IPS-NIHi7 (cell line): Measurements from ENCODE around the gene SLC6A16.
"Not testable (repeated sequence)": the region's sequence is repeated elsewhere in the genome, so short reads cannot be mapped to it uniquely, and the experiment has no call there.

Experiments
- DNase-seq: peaks from one replicate; pipeline ENCODE4 v3.0.0; 2012; ENCODE audit warnings: mixed read lengths; ENCODE audit errors: extremely low spot score

SLC6A16 gene

DNA sequence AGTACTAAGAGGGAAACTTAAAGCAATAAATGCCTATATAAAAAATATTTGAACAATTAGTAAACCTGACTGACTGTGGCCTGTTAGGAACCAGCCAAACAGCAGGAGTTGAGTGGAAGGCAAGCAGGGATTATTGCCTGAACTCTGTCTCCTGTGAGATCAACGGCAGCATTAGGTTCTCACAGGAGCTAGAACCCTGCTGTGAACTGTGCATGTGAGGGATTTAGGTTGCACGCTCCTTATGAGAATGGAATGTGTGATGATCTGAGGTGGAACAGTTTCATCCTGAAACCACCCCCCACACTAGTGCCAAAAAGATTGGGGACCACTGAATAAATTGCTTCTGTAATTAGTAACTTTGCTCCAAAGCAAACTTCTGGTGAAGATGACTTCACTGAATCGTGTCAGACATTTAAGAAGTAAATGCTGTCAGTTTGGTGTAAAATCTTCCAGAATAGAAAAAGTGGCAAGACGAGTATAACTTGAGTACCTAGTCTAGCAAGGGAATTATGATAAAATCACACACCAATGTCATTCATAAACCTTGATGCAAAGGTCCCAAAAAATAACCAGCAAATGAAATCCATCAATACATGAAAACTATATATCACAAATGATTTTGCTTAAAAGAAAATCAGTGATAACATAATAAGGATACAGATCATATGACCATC, 53.8 kb downstream of the SLC6A16 start:
- no peak for DNase-seq

DNA sequence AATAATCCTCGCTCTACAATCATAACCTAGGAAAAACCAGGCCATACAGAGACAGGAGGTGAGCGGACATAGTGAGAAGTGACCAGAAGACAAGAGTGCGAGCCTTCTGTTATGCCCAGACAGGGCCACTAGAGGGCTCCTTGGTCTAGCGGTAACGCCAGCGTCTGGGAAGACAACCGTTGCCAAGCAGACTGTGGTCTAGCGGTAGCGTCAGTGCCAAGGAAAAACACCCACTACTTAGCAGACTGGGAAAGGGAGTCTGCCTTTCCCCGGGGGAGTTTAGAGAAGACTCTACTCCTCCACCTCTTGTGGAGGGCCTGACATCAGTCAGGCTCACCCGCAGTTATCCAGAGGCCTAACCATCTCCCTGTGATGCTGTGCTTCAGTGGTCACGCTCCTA, 58.6 kb downstream of the SLC6A16 start:
- not testable (repeated sequence) for DNase-seq

DNA sequence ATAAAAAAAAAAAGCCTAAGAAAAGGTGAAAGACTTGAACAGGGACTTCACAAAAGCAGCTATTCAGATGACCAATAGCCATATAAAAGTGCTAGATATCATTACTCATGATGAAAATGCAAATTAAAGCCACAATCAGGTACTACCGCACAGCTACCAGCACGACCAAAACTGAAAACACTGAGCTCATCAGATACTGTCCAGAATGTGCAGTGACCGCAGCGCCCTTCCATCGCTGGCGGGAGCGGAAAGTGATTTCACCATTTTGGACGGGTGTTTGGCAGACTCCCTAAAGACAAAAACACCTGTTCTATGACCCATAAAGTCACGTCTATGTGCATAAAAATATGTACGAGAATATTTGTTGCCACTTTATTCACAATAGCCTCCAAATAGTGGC, 60.7 kb downstream of the SLC6A16 start:
- no peak for DNase-seq

DNA sequence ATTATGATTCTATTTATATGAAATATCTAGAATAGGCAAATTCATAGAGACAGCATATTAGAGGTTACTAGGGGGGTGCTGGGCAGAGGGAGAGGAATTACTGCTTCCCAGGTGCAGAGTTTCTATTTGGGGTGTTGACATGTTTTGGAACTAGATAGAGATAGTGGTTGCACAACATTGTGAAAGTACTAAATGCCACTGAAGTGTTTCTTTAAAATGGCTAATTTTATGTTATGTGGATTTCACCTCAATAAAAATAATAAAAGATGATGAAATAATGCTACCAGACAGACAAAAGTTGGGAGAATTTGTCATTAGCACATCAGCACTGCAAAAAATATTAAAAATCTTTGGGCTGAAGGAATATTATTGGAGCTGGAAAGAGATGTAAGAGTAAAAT, 63.4 kb downstream of the SLC6A16 start:
- no peak for DNase-seq

DNA sequence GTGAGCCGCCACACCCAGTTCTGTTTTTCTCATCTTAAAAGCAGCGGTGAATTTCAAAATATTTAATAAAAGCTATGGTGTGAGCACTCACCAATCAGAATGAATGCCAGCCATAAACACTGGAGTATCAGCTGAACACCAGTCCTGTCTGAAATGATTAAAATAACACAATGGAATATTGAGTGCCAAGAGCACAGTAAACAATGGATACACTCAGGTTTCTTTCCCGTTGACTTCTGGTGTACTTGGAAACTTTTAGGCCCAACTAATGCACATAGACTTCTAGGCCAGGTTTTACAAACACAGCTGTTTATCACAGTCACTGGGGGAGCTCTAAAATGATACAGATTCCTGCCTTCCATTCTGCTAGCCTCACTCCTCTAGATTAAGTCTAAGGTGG, 68.3 kb downstream of the SLC6A16 start:
- DNase-seq, result no peak

DNA sequence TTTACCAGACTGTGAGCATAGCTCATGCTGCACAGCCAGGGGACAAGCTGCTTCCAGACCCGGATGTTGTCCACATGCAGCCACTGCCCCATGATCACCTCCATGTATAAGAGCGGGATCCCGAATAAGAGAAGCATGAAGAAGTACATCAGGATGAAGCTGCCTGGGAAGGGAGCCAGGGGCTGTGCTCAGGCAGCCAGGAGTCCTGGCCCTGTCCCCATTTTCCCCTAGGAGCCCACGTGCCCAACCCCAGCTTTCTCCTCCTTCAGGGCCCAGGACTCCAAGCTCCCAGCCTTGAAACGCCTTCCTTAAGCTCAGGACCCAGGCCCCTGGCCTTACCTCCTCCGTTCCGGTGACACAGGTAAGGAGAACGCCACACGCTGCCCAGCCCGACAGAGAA, 69.3 kb downstream of the SLC6A16 start:
- no peak for DNase-seq

DNA sequence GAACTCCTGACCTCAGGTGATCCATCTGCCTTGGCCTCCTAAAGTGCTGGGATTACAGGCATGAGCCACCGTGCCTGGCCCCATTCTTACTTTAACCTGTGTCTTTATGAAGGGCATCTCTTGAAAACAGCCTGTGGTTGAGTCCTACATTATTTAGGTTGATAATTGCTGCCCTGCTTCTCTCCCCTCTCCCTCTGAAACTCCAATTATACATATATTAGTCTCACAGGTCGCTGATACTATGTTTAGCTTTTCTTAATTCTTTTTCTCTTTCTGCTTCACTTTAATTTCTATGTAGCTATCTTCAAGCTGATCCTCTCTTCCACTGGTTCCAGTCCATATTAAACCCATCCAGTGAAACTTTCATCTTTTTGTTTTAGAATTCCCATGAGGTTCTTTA, 75.1 kb downstream of the SLC6A16 start:
- no peak for DNase-seq

DNA sequence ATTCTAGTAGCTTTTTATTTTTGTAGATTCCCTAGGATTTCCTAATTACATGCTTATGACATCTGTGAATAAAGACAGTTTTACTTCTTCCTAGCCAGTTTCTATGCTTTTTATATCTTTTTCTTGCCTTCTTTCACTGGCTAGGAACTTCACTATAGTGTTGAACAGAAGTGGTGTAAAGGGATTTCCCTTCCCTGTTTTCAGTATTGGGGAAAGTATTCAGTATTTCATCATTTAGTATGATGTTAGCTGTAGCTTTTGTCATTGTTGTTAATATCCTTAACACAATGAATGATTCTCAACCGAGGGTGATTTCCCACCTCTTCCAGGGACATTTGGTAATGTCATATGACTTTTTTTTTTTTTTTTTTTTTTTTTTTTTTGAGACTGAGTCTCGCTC, 77.3 kb downstream of the SLC6A16 start:
- no peak for DNase-seq

DNA sequence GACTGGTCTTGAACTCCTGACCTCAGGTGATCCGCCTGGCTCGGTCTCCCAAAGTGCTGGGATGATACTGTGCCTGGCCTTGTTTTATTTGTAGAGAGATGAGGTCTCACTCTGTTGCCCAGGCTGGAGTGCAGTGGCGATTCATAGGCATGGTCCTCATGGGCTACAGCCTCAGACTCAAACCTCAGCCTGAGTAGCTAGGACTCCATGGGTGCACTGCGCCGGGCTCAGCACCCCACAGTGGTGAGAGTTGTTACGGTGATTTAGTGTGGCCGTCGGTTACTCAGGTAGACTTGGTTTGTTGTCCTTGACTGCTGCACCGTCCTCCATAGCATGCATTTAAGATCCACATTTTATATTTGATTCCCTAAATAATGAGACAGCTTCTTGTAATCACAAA, 80.7 kb downstream of the SLC6A16 start:
- no peak for DNase-seq

DNA sequence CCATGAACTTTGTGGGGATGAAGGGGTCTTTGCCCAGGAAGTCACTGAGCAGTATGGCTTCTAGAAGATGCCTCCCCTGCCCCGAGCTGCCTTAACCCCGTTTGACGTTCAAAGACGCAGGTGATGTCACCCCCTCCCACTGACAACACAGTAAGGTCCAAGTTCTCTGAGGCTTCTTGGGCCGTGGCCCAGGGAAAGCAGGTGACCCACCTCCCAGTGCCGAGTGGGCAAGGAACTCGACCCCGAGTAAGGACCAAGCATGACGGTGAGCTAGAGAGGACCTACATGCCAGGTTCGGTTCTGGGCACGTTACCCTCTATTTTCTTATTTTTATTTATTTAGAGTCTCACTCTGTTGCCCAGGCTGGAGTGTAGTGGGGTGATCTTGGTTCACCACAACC, 81.3 kb downstream of the SLC6A16 start:
- no peak for DNase-seq

DNA sequence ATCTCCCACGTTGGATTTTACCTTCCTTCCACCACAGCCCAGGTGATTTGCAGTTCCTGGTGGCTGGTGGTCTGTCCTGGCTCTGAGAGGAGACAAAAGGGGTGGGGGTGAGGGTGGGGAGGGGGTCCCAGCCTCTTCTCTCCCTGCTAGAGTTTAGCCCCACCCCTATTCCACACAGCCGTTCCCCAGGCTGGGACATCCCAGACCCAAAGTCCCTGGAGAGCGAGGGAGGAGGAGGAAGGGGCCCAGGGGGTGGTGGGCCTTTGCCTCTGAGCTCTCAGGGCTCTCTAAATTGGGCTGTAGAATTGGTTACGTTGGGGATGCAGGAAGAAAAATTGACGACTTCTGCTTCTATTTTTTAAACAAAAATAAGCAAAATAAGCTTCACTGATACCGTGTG, 81.9 kb downstream of the SLC6A16 start:
- DNase-seq, result no peak

DNA sequence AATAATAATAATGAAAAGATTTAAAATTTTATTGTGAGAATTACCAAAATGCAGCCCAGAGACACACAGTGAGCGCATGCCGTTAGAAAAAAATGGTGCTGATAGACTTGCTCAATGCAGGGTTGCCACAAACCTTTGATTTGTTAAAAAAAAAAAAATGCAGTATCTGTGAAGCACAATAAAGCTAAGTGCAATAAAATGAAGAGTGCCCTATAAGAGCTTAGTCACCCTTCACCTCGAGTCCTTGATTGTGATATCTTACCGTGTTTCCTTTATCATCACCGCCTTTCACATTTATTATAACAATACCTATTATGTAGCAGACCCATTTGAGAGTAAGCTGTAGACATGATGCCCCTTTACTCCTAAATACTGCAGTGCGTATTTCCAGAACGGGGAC, 83.2 kb downstream of the SLC6A16 start:
- DNase-seq, result no peak
